ENCODE data around the gene MLXIPL. TPM values are rescaled to one million over a fixed set of nuclear protein-coding genes. Genes with fewer than 3 reads are reported as not detected.

Gene MLXIPL
- total RNA-seq, 1 experiment from 2014 or later = not detected

- no peak for DNase-seq
- no peaks in the 10 kb centered on the region for H3K27me3 ChIP-seq (ENCODE audit: low read length)
- no peaks in the 10 kb centered on the region for H3K9me3 ChIP-seq (ENCODE audit: low read length)
- no peak overlapping the region for H3K27ac ChIP-seq (ENCODE audit: low read length)
- no peak overlapping the region for H3K4me3 ChIP-seq (ENCODE audit: low read length)
- no peaks in the 10 kb centered on the region for H3K79me2 ChIP-seq (ENCODE audit: low read length)
- no peak overlapping the region for H3K4me2 ChIP-seq (ENCODE audit: low read depth, low read length, poor library complexity, severe bottlenecking)
- no peaks in the 10 kb centered on the region for H4K20me1 ChIP-seq (ENCODE audit: insufficient read depth, low read depth, low read length)
- H3K4me1 ChIP-seq (ENCODE audit: low read length) = no peaks in the 10 kb centered on the region
- no peaks in the 10 kb centered on the region for H3K36me3 ChIP-seq (ENCODE audit: insufficient read depth, low read length)
- no peaks in the 10 kb centered on the region for H3K9me2 ChIP-seq (replicated peaks; ENCODE audit: insufficient read depth, low read length)
- no peak overlapping the region for H3K9ac ChIP-seq (ENCODE audit: low read length)
- H2AFZ ChIP-seq (ENCODE audit: low read length) = no peak overlapping the region
These were observed 21.3 kb downstream of the MLXIPL start for GRCh38 chr7:73602721-73603651.

- H3K27me3 ChIP-seq (ENCODE audit: low read length) = no peaks in the 10 kb centered on the region
- H2AFZ ChIP-seq (ENCODE audit: low read length) = no peak overlapping the region
- no peaks in the 10 kb centered on the region for H3K36me3 ChIP-seq (ENCODE audit: insufficient read depth, low read length)
- no peak overlapping the region for H3K9ac ChIP-seq (ENCODE audit: low read length)
- no peak overlapping the region for H3K27ac ChIP-seq (ENCODE audit: low read length)
- DNase-seq = no peak
- H3K4me1 ChIP-seq (ENCODE audit: low read length) = no peaks in the 10 kb centered on the region
- no peaks in the 10 kb centered on the region for H3K9me2 ChIP-seq (replicated peaks; ENCODE audit: insufficient read depth, low read length)
- H4K20me1 ChIP-seq (ENCODE audit: insufficient read depth, low read depth, low read length) = no peaks in the 10 kb centered on the region
- H3K4me2 ChIP-seq (ENCODE audit: low read depth, low read length, poor library complexity, severe bottlenecking) = no peak overlapping the region
- no peaks in the 10 kb centered on the region for H3K9me3 ChIP-seq (ENCODE audit: low read length)
- no peaks in the 10 kb centered on the region for H3K79me2 ChIP-seq (ENCODE audit: low read length)
- no peak overlapping the region for H3K4me3 ChIP-seq (ENCODE audit: low read length)
These were observed 24.4 kb downstream of the MLXIPL start for GRCh38 chr7:73599916-73600315.

GRCh38 chr7:73599151-73599882 is 25.0 kb downstream of the MLXIPL start:
- Histone ChIP-seq H3K9me3 (ENCODE audit: low read length) (no peaks in the 10 kb centered on the region), H3K4me1 (ENCODE audit: low read length) (no peaks in the 10 kb centered on the region), H3K36me3 (ENCODE audit: insufficient read depth, low read length) (no peaks in the 10 kb centered on the region), H3K4me3 (ENCODE audit: low read length) (no peak overlapping the region), H2AFZ (ENCODE audit: low read length) (no peak overlapping the region), H3K9ac (ENCODE audit: low read length) (no peak overlapping the region), H4K20me1 (ENCODE audit: insufficient read depth, low read depth, low read length) (no peaks in the 10 kb centered on the region), H3K27ac (ENCODE audit: low read length) (no peak overlapping the region), H3K79me2 (ENCODE audit: low read length) (no peaks in the 10 kb centered on the region), H3K27me3 (ENCODE audit: low read length) (no peaks in the 10 kb centered on the region), H3K9me2 (replicated peaks; ENCODE audit: insufficient read depth, low read length) (no peaks in the 10 kb centered on the region), H3K4me2 (ENCODE audit: low read depth, low read length, poor library complexity, severe bottlenecking) (no peak overlapping the region)
- DNase-seq = no peak

GRCh38 chr7:73597978-73598782 is 26.1 kb downstream of the MLXIPL start:
- Histone ChIP-seq H3K4me1 (ENCODE audit: low read length) (no peaks in the 10 kb centered on the region), H3K9me3 (ENCODE audit: low read length) (no peaks in the 10 kb centered on the region), H3K27ac (ENCODE audit: low read length) (no peak overlapping the region), H3K4me2 (ENCODE audit: low read depth, low read length, poor library complexity, severe bottlenecking) (no peak overlapping the region), H3K9ac (ENCODE audit: low read length) (no peak overlapping the region), H4K20me1 (ENCODE audit: insufficient read depth, low read depth, low read length) (no peaks in the 10 kb centered on the region), H3K79me2 (ENCODE audit: low read length) (no peaks in the 10 kb centered on the region), H3K4me3 (ENCODE audit: low read length) (no peak overlapping the region), H3K27me3 (ENCODE audit: low read length) (no peaks in the 10 kb centered on the region), H2AFZ (ENCODE audit: low read length) (no peak overlapping the region), H3K36me3 (ENCODE audit: insufficient read depth, low read length) (no peaks in the 10 kb centered on the region), H3K9me2 (replicated peaks; ENCODE audit: insufficient read depth, low read length) (no peaks in the 10 kb centered on the region)
- DNase-seq = no peak

GRCh38 chr7:73596191-73597065 is 27.9 kb downstream of the MLXIPL start:
- DNase-seq = no peak
- no peaks in the 10 kb centered on the region for H3K79me2 ChIP-seq (ENCODE audit: low read length)
- no peaks in the 10 kb centered on the region for H4K20me1 ChIP-seq (ENCODE audit: insufficient read depth, low read depth, low read length)
- no peaks in the 10 kb centered on the region for H3K36me3 ChIP-seq (ENCODE audit: insufficient read depth, low read length)
- no peaks in the 10 kb centered on the region for H3K4me1 ChIP-seq (ENCODE audit: low read length)
- H3K4me3 ChIP-seq (ENCODE audit: low read length) = no peak overlapping the region
- no peak overlapping the region for H2AFZ ChIP-seq (ENCODE audit: low read length)
- H3K27me3 ChIP-seq (ENCODE audit: low read length) = no peaks in the 10 kb centered on the region
- H3K9me2 ChIP-seq (replicated peaks; ENCODE audit: insufficient read depth, low read length) = no peaks in the 10 kb centered on the region
- no peak overlapping the region for H3K9ac ChIP-seq (ENCODE audit: low read length)
- no peak overlapping the region for H3K27ac ChIP-seq (ENCODE audit: low read length)
- H3K9me3 ChIP-seq (ENCODE audit: low read length) = no peaks in the 10 kb centered on the region
- no peak overlapping the region for H3K4me2 ChIP-seq (ENCODE audit: low read depth, low read length, poor library complexity, severe bottlenecking)

GRCh38 chr7:73595358-73595757 is 29.0 kb downstream of the MLXIPL start:
- Histone ChIP-seq H3K79me2 (ENCODE audit: low read length) (no peaks in the 10 kb centered on the region), H3K9ac (ENCODE audit: low read length) (no peak overlapping the region), H3K27ac (ENCODE audit: low read length) (no peak overlapping the region), H3K4me2 (ENCODE audit: low read depth, low read length, poor library complexity, severe bottlenecking) (no peak overlapping the region), H3K4me1 (ENCODE audit: low read length) (no peaks in the 10 kb centered on the region), H3K27me3 (ENCODE audit: low read length) (no peaks in the 10 kb centered on the region), H3K4me3 (ENCODE audit: low read length) (no peak overlapping the region), H3K36me3 (ENCODE audit: insufficient read depth, low read length) (no peaks in the 10 kb centered on the region), H4K20me1 (ENCODE audit: insufficient read depth, low read depth, low read length) (no peaks in the 10 kb centered on the region), H3K9me3 (ENCODE audit: low read length) (no peaks in the 10 kb centered on the region), H3K9me2 (replicated peaks; ENCODE audit: insufficient read depth, low read length) (no peaks in the 10 kb centered on the region), H2AFZ (ENCODE audit: low read length) (no peak overlapping the region)
- no peak for DNase-seq

GRCh38 chr7:73593207-73594045 is 30.9 kb downstream of the MLXIPL start:
- Histone ChIP-seq H4K20me1 (ENCODE audit: insufficient read depth, low read depth, low read length) (no peaks in the 10 kb centered on the region), H3K4me3 (ENCODE audit: low read length) (no peak overlapping the region), H2AFZ (ENCODE audit: low read length) (no peak overlapping the region), H3K27me3 (ENCODE audit: low read length) (no peaks in the 10 kb centered on the region), H3K4me2 (ENCODE audit: low read depth, low read length, poor library complexity, severe bottlenecking) (no peak overlapping the region), H3K9me3 (ENCODE audit: low read length) (no peaks in the 10 kb centered on the region), H3K9me2 (replicated peaks; ENCODE audit: insufficient read depth, low read length) (no peaks in the 10 kb centered on the region), H3K36me3 (ENCODE audit: insufficient read depth, low read length) (no peaks in the 10 kb centered on the region), H3K79me2 (ENCODE audit: low read length) (no peaks in the 10 kb centered on the region), H3K4me1 (ENCODE audit: low read length) (no peaks in the 10 kb centered on the region), H3K27ac (ENCODE audit: low read length) (no peak overlapping the region), H3K9ac (ENCODE audit: low read length) (no peak overlapping the region)
- no peak for DNase-seq

Data from Karpas-422 (cell line).